SK-N-SH (cell line): ENCODE data around the gene MAGI2.

Experiments
- RFX5 ChIP-seq: IDR thresholded peaks from 2 replicates; pipeline ENCODE4 v1.6.1; 2012; ENCODE audit warnings: mild to moderate bottlenecking, improper control_type of control experiment, low read length
- TAF1 ChIP-seq: IDR thresholded peaks from 2 replicates; pipeline ENCODE4 v1.6.1; 2012; ENCODE audit warnings: low read depth, mild to moderate bottlenecking, low read length, moderate library complexity, borderline replicate concordance
- YY1 ChIP-seq: IDR thresholded peaks from 2 replicates; pipeline ENCODE4 v1.4.0; 2012; ENCODE audit warnings: low read depth, mild to moderate bottlenecking
- TF ChIP-seq, protein P1 (sequence below): fragments of 200-600 bp; sonication (generic); IDR thresholded peaks from 2 replicates; pipeline ENCODE4 v1.6.1; 2017; ENCODE audit warnings: antibody characterized with exemption, mild to moderate bottlenecking, moderate library complexity

DNA sequence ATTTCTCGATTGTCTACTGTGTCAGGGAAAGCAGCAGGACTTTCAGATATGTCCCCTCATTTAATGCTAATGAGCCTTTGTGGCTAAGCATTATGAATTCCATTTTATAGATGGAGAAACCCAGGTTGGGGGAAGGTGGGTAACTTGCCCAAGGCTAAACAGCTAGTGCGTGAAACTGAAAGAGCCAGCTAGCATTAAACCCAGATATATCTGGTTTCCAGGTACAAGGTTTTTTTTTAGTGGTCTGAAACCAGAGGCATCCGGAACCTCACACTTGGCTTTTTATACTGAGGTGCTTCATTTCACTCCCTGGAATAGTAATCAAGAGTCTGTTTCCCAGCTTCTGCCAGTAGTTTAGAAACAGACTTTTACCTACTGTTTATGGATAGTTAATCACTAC, 960.1 kb downstream of the MAGI2 start:
- no peak for TF ChIP-seq YY1
- no peak for TF ChIP-seq RFX5
- TF ChIP-seq, protein P1, sequence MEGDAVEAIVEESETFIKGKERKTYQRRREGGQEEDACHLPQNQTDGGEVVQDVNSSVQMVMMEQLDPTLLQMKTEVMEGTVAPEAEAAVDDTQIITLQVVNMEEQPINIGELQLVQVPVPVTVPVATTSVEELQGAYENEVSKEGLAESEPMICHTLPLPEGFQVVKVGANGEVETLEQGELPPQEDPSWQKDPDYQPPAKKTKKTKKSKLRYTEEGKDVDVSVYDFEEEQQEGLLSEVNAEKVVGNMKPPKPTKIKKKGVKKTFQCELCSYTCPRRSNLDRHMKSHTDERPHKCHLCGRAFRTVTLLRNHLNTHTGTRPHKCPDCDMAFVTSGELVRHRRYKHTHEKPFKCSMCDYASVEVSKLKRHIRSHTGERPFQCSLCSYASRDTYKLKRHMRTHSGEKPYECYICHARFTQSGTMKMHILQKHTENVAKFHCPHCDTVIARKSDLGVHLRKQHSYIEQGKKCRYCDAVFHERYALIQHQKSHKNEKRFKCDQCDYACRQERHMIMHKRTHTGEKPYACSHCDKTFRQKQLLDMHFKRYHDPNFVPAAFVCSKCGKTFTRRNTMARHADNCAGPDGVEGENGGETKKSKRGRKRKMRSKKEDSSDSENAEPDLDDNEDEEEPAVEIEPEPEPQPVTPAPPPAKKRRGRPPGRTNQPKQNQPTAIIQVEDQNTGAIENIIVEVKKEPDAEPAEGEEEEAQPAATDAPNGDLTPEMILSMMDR, result no peak
- TF ChIP-seq TAF1, result no peak
